GM12891 (cell line): ENCODE measurements around the gene ATG5.

Source experiments
- POLR2A ChIP-seq: IDR thresholded peaks from 2 replicates; pipeline ENCODE4 v1.6.1; 2011; ENCODE audit warnings: low read depth, low read length, control low read depth
- POLR2AphosphoS5 ChIP-seq: IDR thresholded peaks from 2 replicates; pipeline ENCODE4 v1.6.1; 2011; ENCODE audit warnings: low read depth, low read length, control low read depth
- TAF1 ChIP-seq: IDR thresholded peaks from 2 replicates; pipeline ENCODE4 v1.6.1; 2011; ENCODE audit warnings: low read depth, low read length, control low read depth

GRCh38 chr6:106247733-106248132, 77.8 kb downstream of the ATG5 start:
- TF ChIP-seq POLR2AphosphoS5 (no peak), POLR2A (no peak), TAF1 (no peak)
